Measurements from ENCODE around the gene BDKRB1.

Gene BDKRB1

GRCh38 chr14:96238676-96239265 is 17.2 kb upstream of the BDKRB1 start:
- Histone ChIP-seq H3K9me3 (ENCODE audit: insufficient read depth, low read length) (no peaks in the 10 kb centered on the region), H3K27me3 (ENCODE audit: low read depth, low read length) (peaks cover 31% of the 10 kb centered on the region; the same call in 1 of the 2 replicates), H3K4me1 (ENCODE audit: low read length) (no peaks in the 10 kb centered on the region)

GRCh38 chr14:96239711-96240141 is 16.3 kb upstream of the BDKRB1 start:
- Histone ChIP-seq H3K9me3 (ENCODE audit: insufficient read depth, low read length) (no peaks in the 10 kb centered on the region), H3K79me2 (ENCODE audit: low read length) (no peaks in the 10 kb centered on the region), H3K9ac (ENCODE audit: low read length) (no peak overlapping the region), H3K4me2 (ENCODE audit: low read length) (no peak overlapping the region), H3K4me3 (ENCODE audit: low read length) (no peak overlapping the region), H3K36me3 (replicated peaks; ENCODE audit: low read depth, low read length) (no peaks in the 10 kb centered on the region), H3K27ac (ENCODE audit: low read length) (no peak overlapping the region), H3K27me3 (ENCODE audit: low read depth, low read length) (peaks cover 39% of the 10 kb centered on the region; the same call in 1 of the 2 replicates), H4K20me1 (ENCODE audit: insufficient read depth, low read length) (no peaks in the 10 kb centered on the region), H2AFZ (ENCODE audit: low read depth, low read length) (no peak overlapping the region), H3K4me1 (ENCODE audit: low read length) (no peaks in the 10 kb centered on the region)
- no peak for TF ChIP-seq EZH2phosphoT487 (IDR thresholded peaks at IDR 0.05; ENCODE audit: low read depth)
- no peak for TF ChIP-seq CTCF (IDR thresholded peaks at IDR 0.05; ENCODE audit: low read depth, low read length)

More at GRCh38 chr14:96238676-96239265, 17.2 kb upstream of the BDKRB1 start:
- no peak overlapping the region for H3K4me3 ChIP-seq (ENCODE audit: low read length)
- no peaks in the 10 kb centered on the region for H3K36me3 ChIP-seq (replicated peaks; ENCODE audit: low read depth, low read length)
- H3K4me2 ChIP-seq (ENCODE audit: low read length): no peak overlapping the region
- no peaks in the 10 kb centered on the region for H4K20me1 ChIP-seq (ENCODE audit: insufficient read depth, low read length)
- H3K9ac ChIP-seq (ENCODE audit: low read length): no peak overlapping the region
- H3K27ac ChIP-seq (ENCODE audit: low read length): no peak overlapping the region
- no peak overlapping the region for H2AFZ ChIP-seq (ENCODE audit: low read depth, low read length)
- TF ChIP-seq EZH2phosphoT487 (IDR thresholded peaks at IDR 0.05; ENCODE audit: low read depth) (no peak), CTCF (IDR thresholded peaks at IDR 0.05; ENCODE audit: low read depth, low read length) (no peak)
- H3K79me2 ChIP-seq (ENCODE audit: low read length): no peaks in the 10 kb centered on the region

GRCh38 chr14:96240641-96241040 is 15.4 kb upstream of the BDKRB1 start:
- H3K4me3 ChIP-seq (ENCODE audit: low read length): no peak overlapping the region
- H3K9ac ChIP-seq (ENCODE audit: low read length): no peak overlapping the region
- no peak overlapping the region for H2AFZ ChIP-seq (ENCODE audit: low read depth, low read length)
- H3K9me3 ChIP-seq (ENCODE audit: insufficient read depth, low read length): no peaks in the 10 kb centered on the region
- H4K20me1 ChIP-seq (ENCODE audit: insufficient read depth, low read length): no peaks in the 10 kb centered on the region
- H3K27me3 ChIP-seq (ENCODE audit: low read depth, low read length): peaks cover 39% of the 10 kb centered on the region; the same call in 1 of the 2 replicates
- no peak overlapping the region for H3K4me2 ChIP-seq (ENCODE audit: low read length)
- no peak for TF ChIP-seq EZH2phosphoT487 (IDR thresholded peaks at IDR 0.05; ENCODE audit: low read depth)
- TF ChIP-seq CTCF (IDR thresholded peaks at IDR 0.05; ENCODE audit: low read depth, low read length): no peak
- H3K27ac ChIP-seq (ENCODE audit: low read length): no peak overlapping the region
- H3K79me2 ChIP-seq (ENCODE audit: low read length): no peaks in the 10 kb centered on the region
- no peaks in the 10 kb centered on the region for H3K4me1 ChIP-seq (ENCODE audit: low read length)
- H3K36me3 ChIP-seq (replicated peaks; ENCODE audit: low read depth, low read length): no peaks in the 10 kb centered on the region

- Histone ChIP-seq H3K36me3 (replicated peaks; ENCODE audit: low read depth, low read length) (no peaks in the 10 kb centered on the region), H3K4me2 (ENCODE audit: low read length) (no peak overlapping the region), H4K20me1 (ENCODE audit: insufficient read depth, low read length) (no peaks in the 10 kb centered on the region), H3K4me3 (ENCODE audit: low read length) (no peak overlapping the region), H3K9me3 (ENCODE audit: insufficient read depth, low read length) (no peaks in the 10 kb centered on the region), H3K27ac (ENCODE audit: low read length) (no peak overlapping the region), H3K9ac (ENCODE audit: low read length) (no peak overlapping the region), H3K79me2 (ENCODE audit: low read length) (no peaks in the 10 kb centered on the region), H2AFZ (ENCODE audit: low read depth, low read length) (no peak overlapping the region), H3K4me1 (ENCODE audit: low read length) (no peaks in the 10 kb centered on the region), H3K27me3 (ENCODE audit: low read depth, low read length) (peaks cover 36% of the 10 kb centered on the region; the same call in 1 of the 2 replicates)
- TF ChIP-seq EZH2phosphoT487 (IDR thresholded peaks at IDR 0.05; ENCODE audit: low read depth) (no peak), CTCF (IDR thresholded peaks at IDR 0.05; ENCODE audit: low read depth, low read length) (no peak)
These were observed 13.9 kb upstream of the BDKRB1 start for GRCh38 chr14:96242126-96242525.

All from OCI-LY3 (cell line).